Measurements from ENCODE around the gene NRG3. TPM values are rescaled to one million over a fixed set of nuclear protein-coding genes. Genes with fewer than 3 reads are reported as not detected.

NRG3 gene
- total RNA-seq, 1 experiment from 2014 or later, result not detected

GRCh38 chr10:81884856-81885255, 9.9 kb downstream of the NRG3 start:
- no peaks in the 10 kb centered on the region for H3K27me3 ChIP-seq (ENCODE audit: insufficient read depth, low read length)
- no peaks in the 10 kb centered on the region for H3K79me2 ChIP-seq (ENCODE audit: insufficient read depth, low read length)
- H3K4me3 ChIP-seq (replicated peaks in 1 of 2; ENCODE audit: low read depth in 1 of 2, low read length in 2 of 2), result no peak overlapping the region
- no peak overlapping the region for H3K4me2 ChIP-seq (ENCODE audit: low read length)
- no peak overlapping the region for H3K27ac ChIP-seq (ENCODE audit: low read depth, low read length)
- no peak for ATAC-seq
- POLR2A ChIA-PET, result no interaction called here
- no peak overlapping the region for H3K9ac ChIP-seq (ENCODE audit: low read length)
- H2AFZ ChIP-seq (ENCODE audit: low read depth, low read length, poor library complexity, severe bottlenecking), result no peak overlapping the region
- no TSS peak for BruUV-seq (replicated peaks)
- H3K9me3 ChIP-seq (ENCODE audit: control insufficient read depth in 1 of 2, insufficient read depth in 1 of 2, low read depth in 1 of 2, low read length in 2 of 2), result peaks cover 5 to 23% of the 10 kb centered on the region in 2 experiments; a peak in 2 of 4 replicates
- no peaks in the 10 kb centered on the region for H3K9me2 ChIP-seq (ENCODE audit: insufficient read depth)
- intact Hi-C loops (cut with micrococcal nuclease), result no loop called here
- RAD21 ChIA-PET (ENCODE audit: low non-redundant PET in 1 of 2, low total read pairs in 2 of 2, uncharacterized antibody in 2 of 2, unreplicated experiment in 2 of 2), result no interaction called here
- TF ChIP-seq TCF7L2 (IDR thresholded peaks at IDR 0.05; ENCODE audit: borderline replicate concordance, extremely low read depth, insufficient read depth, insufficient read length) (no peak), ZBTB33 (IDR thresholded peaks at IDR 0.05; ENCODE audit: extremely low read depth, insufficient replicate concordance, low read length) (no peak), ZFX (IDR thresholded peaks at IDR 0.05) (no peak), YY1 (IDR thresholded peaks at IDR 0.05; ENCODE audit: extremely low read depth, insufficient replicate concordance, low read depth, low read length) (no peak), SIN3A (IDR thresholded peaks at IDR 0.05; ENCODE audit: low read depth) (no peak), SP1 (IDR thresholded peaks at IDR 0.05; ENCODE audit: low read depth) (no peak), JUND (IDR thresholded peaks at IDR 0.05) (no peak)
- H3K36me3 ChIP-seq (ENCODE audit: control insufficient read depth in 1 of 2, insufficient read depth in 2 of 2, low read length in 2 of 2), result no peaks in the 10 kb centered on the region
- no peak for DNase-seq (ENCODE audit: low read depth, low spot score)
- H4K20me1 ChIP-seq (ENCODE audit: insufficient read depth), result no peaks in the 10 kb centered on the region
- no peaks in the 10 kb centered on the region for H3K4me1 ChIP-seq (ENCODE audit: control insufficient read depth in 1 of 2, insufficient read depth in 2 of 2, low read length in 2 of 2)
- CTCF ChIA-PET, result no interaction called here

GRCh38 chr10:81885491-81885890, 10.5 kb downstream of the NRG3 start:
- H3K79me2 ChIP-seq (ENCODE audit: insufficient read depth, low read length), result no peaks in the 10 kb centered on the region
- no peak overlapping the region for H3K9ac ChIP-seq (ENCODE audit: low read length)
- ChIA-PET RAD21 (ENCODE audit: low non-redundant PET in 1 of 2, low total read pairs in 2 of 2, uncharacterized antibody in 2 of 2, unreplicated experiment in 2 of 2) (no interaction called here), CTCF (no interaction called here), POLR2A (no interaction called here)
- no peaks in the 10 kb centered on the region for H4K20me1 ChIP-seq (ENCODE audit: insufficient read depth)
- H3K27me3 ChIP-seq (ENCODE audit: insufficient read depth, low read length), result no peaks in the 10 kb centered on the region
- no peaks in the 10 kb centered on the region for H3K36me3 ChIP-seq (ENCODE audit: control insufficient read depth in 1 of 2, insufficient read depth in 2 of 2, low read length in 2 of 2)
- H3K9me3 ChIP-seq (ENCODE audit: control insufficient read depth in 1 of 2, insufficient read depth in 1 of 2, low read depth in 1 of 2, low read length in 2 of 2), result peaks cover 5 to 23% of the 10 kb centered on the region in 2 experiments; a peak in 2 of 4 replicates
- intact Hi-C loops (cut with micrococcal nuclease), result no loop called here
- H3K4me1 ChIP-seq (ENCODE audit: control insufficient read depth in 1 of 2, insufficient read depth in 2 of 2, low read length in 2 of 2), result no peaks in the 10 kb centered on the region
- no TSS peak for BruUV-seq (replicated peaks)
- no peak overlapping the region for H3K4me3 ChIP-seq (replicated peaks in 1 of 2; ENCODE audit: low read depth in 1 of 2, low read length in 2 of 2)
- H3K4me2 ChIP-seq (ENCODE audit: low read length), result no peak overlapping the region
- H3K9me2 ChIP-seq (ENCODE audit: insufficient read depth), result no peaks in the 10 kb centered on the region
- no peak overlapping the region for H2AFZ ChIP-seq (ENCODE audit: low read depth, low read length, poor library complexity, severe bottlenecking)
- no peak for ATAC-seq
- DNase-seq (ENCODE audit: low read depth, low spot score), result no peak
- no peak overlapping the region for H3K27ac ChIP-seq (ENCODE audit: low read depth, low read length)
- TF ChIP-seq ZNF274 (IDR thresholded peaks at IDR 0.05; ENCODE audit: low read depth, low read length) (no peak), REST (IDR thresholded peaks at IDR 0.05; ENCODE audit: low read depth) (no peak), SP1 (IDR thresholded peaks at IDR 0.05; ENCODE audit: low read depth) (no peak), EZH2 (IDR thresholded peaks at IDR 0.05) (no peak), POLR2AphosphoS5 (IDR thresholded peaks at IDR 0.05; ENCODE audit: low read depth, low read length) (no peak), CTCF (IDR thresholded peaks at IDR 0.05 in 2 of 3, conservative IDR thresholded peaks at IDR 0.05 in 1 of 3; ENCODE audit: borderline replicate concordance in 1 of 3, insufficient read depth in 1 of 3, low read depth in 2 of 3, low read length in 2 of 3) (no peak), CBX3 (IDR thresholded peaks at IDR 0.05; ENCODE audit: low read depth) (no peak), POLR2A (IDR thresholded peaks at IDR 0.05; ENCODE audit: borderline replicate concordance, extremely low read depth, insufficient read depth, insufficient read length) (no peak)
